Coronary artery (tissue), 2 donors: ENCODE measurements around the gene AKR7A2.

Experiments used
- DNase-seq: peaks from one replicate; pipeline ENCODE4 v3.0.0-alpha.2; 2017; ENCODE audit warnings: low spot score
- H3K27ac ChIP-seq, 2 donors: fragments of 200-600 bp; sonication (generic); one replicate each; pipeline ENCODE4 v1.5.1; 2016 to 2019
- H3K4me3 ChIP-seq: fragments of 200-600 bp; sonication (generic); 2 replicates; pipeline ENCODE4 v1.5.1; 2016; ENCODE audit warnings: mild to moderate bottlenecking, moderate library complexity
- TF ChIP-seq, protein P1 (sequence below): fragments of 200-600 bp; sonication (generic); IDR thresholded peaks from one replicate; pipeline ENCODE4 v1.5.1; 2019; ENCODE audit warnings: antibody characterized with exemption

AKR7A2 gene

DNA sequence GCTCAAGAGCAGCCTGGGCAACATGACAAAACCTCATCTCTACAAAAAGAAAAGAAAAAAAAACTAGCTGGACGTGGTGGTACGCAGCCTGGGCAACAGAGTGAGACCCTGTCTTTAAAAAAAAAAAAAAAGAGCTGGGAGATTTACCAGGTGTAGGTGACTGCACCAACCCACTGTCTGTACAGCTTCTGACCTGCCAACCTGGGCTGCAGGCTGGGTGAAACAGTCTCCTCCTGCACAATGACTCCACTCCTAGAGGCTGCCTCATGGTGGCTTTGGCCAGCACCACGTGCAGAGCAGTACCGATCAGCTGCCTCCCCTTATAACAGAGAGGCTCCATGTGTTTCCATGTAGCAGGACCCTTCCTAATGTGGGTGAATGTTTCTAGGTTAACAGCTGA, 56.7 kb downstream of the AKR7A2 start:
- TF ChIP-seq, protein P1, sequence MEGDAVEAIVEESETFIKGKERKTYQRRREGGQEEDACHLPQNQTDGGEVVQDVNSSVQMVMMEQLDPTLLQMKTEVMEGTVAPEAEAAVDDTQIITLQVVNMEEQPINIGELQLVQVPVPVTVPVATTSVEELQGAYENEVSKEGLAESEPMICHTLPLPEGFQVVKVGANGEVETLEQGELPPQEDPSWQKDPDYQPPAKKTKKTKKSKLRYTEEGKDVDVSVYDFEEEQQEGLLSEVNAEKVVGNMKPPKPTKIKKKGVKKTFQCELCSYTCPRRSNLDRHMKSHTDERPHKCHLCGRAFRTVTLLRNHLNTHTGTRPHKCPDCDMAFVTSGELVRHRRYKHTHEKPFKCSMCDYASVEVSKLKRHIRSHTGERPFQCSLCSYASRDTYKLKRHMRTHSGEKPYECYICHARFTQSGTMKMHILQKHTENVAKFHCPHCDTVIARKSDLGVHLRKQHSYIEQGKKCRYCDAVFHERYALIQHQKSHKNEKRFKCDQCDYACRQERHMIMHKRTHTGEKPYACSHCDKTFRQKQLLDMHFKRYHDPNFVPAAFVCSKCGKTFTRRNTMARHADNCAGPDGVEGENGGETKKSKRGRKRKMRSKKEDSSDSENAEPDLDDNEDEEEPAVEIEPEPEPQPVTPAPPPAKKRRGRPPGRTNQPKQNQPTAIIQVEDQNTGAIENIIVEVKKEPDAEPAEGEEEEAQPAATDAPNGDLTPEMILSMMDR, result no peak
- Histone ChIP-seq H3K27ac (no peak overlapping the region), H3K4me3 (no peak overlapping the region)
- no peak for DNase-seq

DNA sequence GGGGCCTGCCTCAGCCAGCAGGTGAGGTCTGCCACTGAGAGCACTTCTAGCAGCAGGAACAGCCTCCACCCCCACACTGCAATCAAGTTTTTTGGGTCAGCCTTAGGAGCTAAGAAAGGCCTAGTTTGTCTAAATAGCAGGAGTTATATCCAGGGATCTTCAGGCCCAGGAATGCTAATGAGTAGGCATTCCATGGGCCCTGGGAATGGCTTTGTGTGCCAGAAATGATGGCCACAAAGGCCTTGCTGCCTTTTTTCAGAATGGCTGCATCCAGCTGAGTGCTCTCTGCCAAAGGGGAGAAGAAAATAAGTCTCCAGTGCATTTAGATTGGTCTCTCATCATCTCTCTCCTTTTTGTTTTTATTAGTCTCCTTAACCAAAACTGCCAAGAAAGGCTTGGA, 57.5 kb downstream of the AKR7A2 start:
- TF ChIP-seq, protein P1, result no peak
- no peak overlapping the region for H3K4me3 ChIP-seq
- H3K27ac ChIP-seq, result no peak overlapping the region
- DNase-seq, result no peak
